ENCODE measurements around the gene FOXF1. TPM values are rescaled to one million over a fixed set of nuclear protein-coding genes. Genes with fewer than 3 reads are reported as not detected.

Gene FOXF1
- total RNA-seq, 1 experiment from 2014 or later: not detected

DNA sequence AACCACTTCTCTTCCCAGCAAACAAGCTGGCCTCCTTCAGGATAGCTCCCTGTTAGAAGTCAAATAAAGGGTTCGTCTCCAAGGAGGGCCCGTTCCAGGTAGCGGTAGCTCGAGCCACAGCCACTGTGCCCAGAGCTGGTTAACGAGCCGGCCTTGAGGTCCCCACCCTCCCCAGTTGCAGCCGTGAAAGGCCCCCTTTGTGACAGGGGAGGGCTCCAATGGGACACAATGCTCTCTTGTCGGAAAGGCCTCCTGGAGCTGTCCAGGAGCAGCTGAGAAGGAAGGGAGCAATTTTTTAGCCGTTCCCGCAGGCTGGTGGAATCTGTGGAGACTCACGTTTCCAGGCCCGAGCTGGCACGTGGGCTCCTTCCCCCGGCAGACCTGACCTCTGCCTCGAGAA lies 29.9 kb upstream of the FOXF1 start:
- Histone ChIP-seq H3F3A (ENCODE audit: low read length, unreplicated experiment) (no peaks in the 10 kb centered on the region), H3K27me3 (ENCODE audit: low read length) (peaks cover 66% of the 10 kb centered on the region), H4K20me1 (ENCODE audit: low read length) (no peaks in the 10 kb centered on the region), H3K4me2 (ENCODE audit: low read length) (no peak overlapping the region), H3K27ac (ENCODE audit: low read length) (no peak overlapping the region), H3K36me3 (ENCODE audit: low read depth, low read length) (no peaks in the 10 kb centered on the region), H3K9me2 (replicated peaks; ENCODE audit: low read length) (no peaks in the 10 kb centered on the region), H3K9me3 (ENCODE audit: low read length) (no peaks in the 10 kb centered on the region), H2AFZ (ENCODE audit: low read length) (no peak overlapping the region), H3K4me3 (ENCODE audit: low read length) (no peak overlapping the region), H3K4me1 (ENCODE audit: insufficient read depth, low read length) (no peaks in the 10 kb centered on the region), H3K9ac (ENCODE audit: low read length) (no peak overlapping the region), H3K79me2 (ENCODE audit: low read length) (no peaks in the 10 kb centered on the region)
- intact Hi-C loops (cut with micrococcal nuclease): no loop called here
- ATAC-seq (no peak), DNase-seq (no peak)
- POLR2A ChIA-PET (ENCODE audit: unreplicated experiment): no interaction called here
- BruUV-seq (replicated peaks): no TSS peak
- TF ChIP-seq, protein P1, sequence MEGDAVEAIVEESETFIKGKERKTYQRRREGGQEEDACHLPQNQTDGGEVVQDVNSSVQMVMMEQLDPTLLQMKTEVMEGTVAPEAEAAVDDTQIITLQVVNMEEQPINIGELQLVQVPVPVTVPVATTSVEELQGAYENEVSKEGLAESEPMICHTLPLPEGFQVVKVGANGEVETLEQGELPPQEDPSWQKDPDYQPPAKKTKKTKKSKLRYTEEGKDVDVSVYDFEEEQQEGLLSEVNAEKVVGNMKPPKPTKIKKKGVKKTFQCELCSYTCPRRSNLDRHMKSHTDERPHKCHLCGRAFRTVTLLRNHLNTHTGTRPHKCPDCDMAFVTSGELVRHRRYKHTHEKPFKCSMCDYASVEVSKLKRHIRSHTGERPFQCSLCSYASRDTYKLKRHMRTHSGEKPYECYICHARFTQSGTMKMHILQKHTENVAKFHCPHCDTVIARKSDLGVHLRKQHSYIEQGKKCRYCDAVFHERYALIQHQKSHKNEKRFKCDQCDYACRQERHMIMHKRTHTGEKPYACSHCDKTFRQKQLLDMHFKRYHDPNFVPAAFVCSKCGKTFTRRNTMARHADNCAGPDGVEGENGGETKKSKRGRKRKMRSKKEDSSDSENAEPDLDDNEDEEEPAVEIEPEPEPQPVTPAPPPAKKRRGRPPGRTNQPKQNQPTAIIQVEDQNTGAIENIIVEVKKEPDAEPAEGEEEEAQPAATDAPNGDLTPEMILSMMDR (conservative IDR thresholded peaks at IDR 0.05; ENCODE audit: low read depth, low read length): no peak
- TF ChIP-seq EZH2phosphoT487 (IDR thresholded peaks at IDR 0.05; ENCODE audit: borderline replicate concordance, low read length) (no peak), EZH2 (IDR thresholded peaks at IDR 0.05; ENCODE audit: low read length, unreplicated experiment) (no peak)
- CTCF ChIA-PET: no interaction called here

DNA sequence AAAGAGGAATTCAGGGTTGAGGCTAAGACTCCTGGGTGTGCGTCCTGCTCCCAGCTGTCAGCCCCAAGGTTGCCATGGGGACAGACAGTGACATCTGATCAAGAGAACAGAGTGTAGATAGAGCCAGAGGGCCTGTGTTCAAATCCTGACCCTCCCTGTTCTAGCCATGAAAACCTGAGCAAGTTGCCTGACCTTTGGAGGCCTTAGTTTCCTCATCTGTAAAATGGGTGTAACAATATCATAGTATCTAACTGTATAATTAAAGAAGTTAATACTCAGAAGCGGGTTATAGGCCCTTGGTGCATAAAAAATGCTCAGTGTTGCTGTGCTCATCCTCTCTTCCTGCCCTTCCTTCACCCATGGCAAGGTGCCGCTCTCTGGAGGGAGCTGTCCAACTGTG lies 28.7 kb upstream of the FOXF1 start:
- TF ChIP-seq, protein P1 (conservative IDR thresholded peaks at IDR 0.05; ENCODE audit: low read depth, low read length): no peak
- TF ChIP-seq EZH2 (IDR thresholded peaks at IDR 0.05; ENCODE audit: low read length, unreplicated experiment) (no peak), EZH2phosphoT487 (IDR thresholded peaks at IDR 0.05; ENCODE audit: borderline replicate concordance, low read length) (no peak)
- H3K36me3 ChIP-seq (ENCODE audit: low read depth, low read length): no peaks in the 10 kb centered on the region
- no peaks in the 10 kb centered on the region for H3K9me2 ChIP-seq (replicated peaks; ENCODE audit: low read length)
- H4K20me1 ChIP-seq (ENCODE audit: low read length): no peaks in the 10 kb centered on the region
- intact Hi-C loops (cut with micrococcal nuclease): no loop called here
- CTCF ChIA-PET: no interaction called here
- no peaks in the 10 kb centered on the region for H3F3A ChIP-seq (ENCODE audit: low read length, unreplicated experiment)
- no peaks in the 10 kb centered on the region for H3K4me1 ChIP-seq (ENCODE audit: insufficient read depth, low read length)
- H3K4me3 ChIP-seq (ENCODE audit: low read length): no peak overlapping the region
- H3K27me3 ChIP-seq (ENCODE audit: low read length): peaks cover 66% of the 10 kb centered on the region
- POLR2A ChIA-PET (ENCODE audit: unreplicated experiment): no interaction called here
- no peak overlapping the region for H2AFZ ChIP-seq (ENCODE audit: low read length)
- no peaks in the 10 kb centered on the region for H3K79me2 ChIP-seq (ENCODE audit: low read length)
- H3K4me2 ChIP-seq (ENCODE audit: low read length): no peak overlapping the region
- no peak for ATAC-seq
- BruUV-seq (replicated peaks): no TSS peak
- H3K9me3 ChIP-seq (ENCODE audit: low read length): no peaks in the 10 kb centered on the region
- DNase-seq: no peak
- H3K27ac ChIP-seq (ENCODE audit: low read length): no peak overlapping the region
- no peak overlapping the region for H3K9ac ChIP-seq (ENCODE audit: low read length)

DNA sequence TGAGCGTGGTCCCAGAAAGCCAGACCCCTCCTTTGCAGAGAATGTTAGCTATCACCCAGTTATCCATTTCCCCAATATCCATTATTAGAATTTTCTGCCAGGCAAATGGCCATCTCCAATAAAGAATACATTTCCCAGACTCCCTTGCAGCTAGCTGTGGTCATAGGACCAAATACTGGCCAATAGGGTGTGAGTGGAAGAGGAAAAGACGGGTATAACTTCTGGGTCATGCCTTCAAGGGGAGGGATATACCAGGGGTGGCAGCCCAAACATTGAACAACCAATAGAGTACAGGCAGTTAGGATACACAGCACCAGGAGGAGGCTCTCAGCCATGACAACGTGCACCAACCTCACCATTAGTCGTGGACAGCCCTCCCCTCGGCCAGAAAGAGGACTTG lies 26.1 kb upstream of the FOXF1 start:
- H3K9me3 ChIP-seq (ENCODE audit: low read length): no peaks in the 10 kb centered on the region
- TF ChIP-seq EZH2phosphoT487 (IDR thresholded peaks at IDR 0.05; ENCODE audit: borderline replicate concordance, low read length) (no peak), EZH2 (IDR thresholded peaks at IDR 0.05; ENCODE audit: low read length, unreplicated experiment) (no peak)
- TF ChIP-seq, protein P1 (conservative IDR thresholded peaks at IDR 0.05; ENCODE audit: low read depth, low read length): no peak
- H3K4me3 ChIP-seq (ENCODE audit: low read length): no peak overlapping the region
- intact Hi-C loops (cut with micrococcal nuclease): no loop called here
- ATAC-seq: no peak
- ChIA-PET POLR2A (ENCODE audit: unreplicated experiment) (no interaction called here), CTCF (no interaction called here)
- H2AFZ ChIP-seq (ENCODE audit: low read length): no peak overlapping the region
- H3K4me1 ChIP-seq (ENCODE audit: insufficient read depth, low read length): no peaks in the 10 kb centered on the region
- DNase-seq: no peak
- H3K36me3 ChIP-seq (ENCODE audit: low read depth, low read length): no peaks in the 10 kb centered on the region
- H3K27ac ChIP-seq (ENCODE audit: low read length): no peak overlapping the region
- H3K9me2 ChIP-seq (replicated peaks; ENCODE audit: low read length): no peaks in the 10 kb centered on the region
- H4K20me1 ChIP-seq (ENCODE audit: low read length): no peaks in the 10 kb centered on the region
- peaks cover 69% of the 10 kb centered on the region for H3K27me3 ChIP-seq (ENCODE audit: low read length)
- no TSS peak for BruUV-seq (replicated peaks)
- H3K4me2 ChIP-seq (ENCODE audit: low read length): no peak overlapping the region
- no peak overlapping the region for H3K9ac ChIP-seq (ENCODE audit: low read length)
- no peaks in the 10 kb centered on the region for H3F3A ChIP-seq (ENCODE audit: low read length, unreplicated experiment)
- no peaks in the 10 kb centered on the region for H3K79me2 ChIP-seq (ENCODE audit: low read length)
